Right kidney (tissue), 9 donors: Measurements from ENCODE around the gene VSTM2L.
"Not testable (repeated sequence)": the region's sequence is repeated elsewhere in the genome, so short reads cannot be mapped to it uniquely, and the experiment has no call there.

Source experiments
- DNase-seq: peaks from one replicate; pipeline ENCODE4 v3.0.0-alpha.2; 2016
- long read RNA-seq, 8 donors: transcript quantifications; one replicate each; lab custom pipeline, GENCODE V29; 2026

The VSTM2L gene
- long read RNA-seq, donor 1, partial matches to known transcripts = 0 of 1 reads
- long read RNA-seq, donor 1, other reads (novel, unspliced or antisense) = 0 of 1 reads
- long read RNA-seq, donor 2 = 0 reads
- long read RNA-seq, donor 3, partial matches to known transcripts = 0 of 2 reads
- long read RNA-seq, donor 3, other reads (novel, unspliced or antisense) = 0 of 2 reads
- long read RNA-seq, donor 4 = 0 reads
- long read RNA-seq, donor 5, partial matches to known transcripts = 0 of 1 reads
- long read RNA-seq, donor 5, other reads (novel, unspliced or antisense) = 0 of 1 reads
- long read RNA-seq, donor 6, partial matches to known transcripts = 0 of 1 reads
- long read RNA-seq, donor 6, other reads (novel, unspliced or antisense) = 0 of 1 reads
- long read RNA-seq, donor 7, partial matches to known transcripts = 6 of 9 reads
- long read RNA-seq, donor 7, other reads (novel, unspliced or antisense) = 0 of 9 reads
- long read RNA-seq, donor 8, partial matches to known transcripts = 0 of 2 reads
- long read RNA-seq, donor 8, other reads (novel, unspliced or antisense) = 0 of 2 reads

DNA sequence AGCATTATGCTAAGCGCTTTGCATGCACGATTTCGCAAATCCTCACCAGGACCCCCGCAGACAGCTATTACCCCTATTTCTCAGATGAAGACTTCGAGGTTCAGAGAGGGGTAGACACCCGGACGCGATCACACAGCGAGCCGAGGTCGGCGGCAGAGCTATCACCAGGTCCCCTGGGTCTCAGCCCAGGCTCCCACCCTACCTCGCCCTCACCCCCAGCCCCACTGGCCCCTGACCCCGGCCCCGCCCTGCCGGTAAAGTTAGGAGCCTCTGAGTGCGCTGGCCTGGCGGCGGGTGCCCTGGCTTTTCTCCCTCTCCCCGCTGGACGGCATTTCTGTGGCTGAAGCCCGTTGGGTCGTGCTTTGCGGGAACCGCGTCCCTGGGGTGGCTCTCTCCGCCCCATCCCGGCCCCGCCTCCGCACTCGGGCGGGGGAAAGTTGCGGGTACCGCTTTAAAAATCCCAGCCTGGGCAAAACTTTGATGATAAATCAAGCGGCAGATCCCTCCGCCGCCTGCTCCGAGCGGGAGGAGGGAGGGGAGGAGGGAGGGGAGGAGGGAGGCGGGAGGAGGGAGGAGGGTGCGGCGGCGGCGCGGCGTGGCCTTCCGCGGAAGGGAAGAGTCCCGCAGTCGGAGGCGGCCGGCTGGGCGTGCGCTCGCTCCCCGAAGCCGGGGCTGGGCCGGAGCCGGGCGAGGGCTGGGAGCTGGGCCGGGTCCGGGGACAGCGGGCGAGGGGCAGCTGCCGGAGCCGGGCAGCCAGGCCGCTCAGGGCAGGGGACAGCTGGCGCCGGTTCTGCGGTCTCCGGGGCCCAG lies at the start of gene VSTM2L:
Gene VSTM2L (plus strand): TSS at position 624 of the 810 bp plus-strand sequence. CDS start 224 bp downstream, outside the sequence.
- DNase-seq = no peak

GRCh38 chr20:37853823-37854375 lies 49.0 kb upstream of the VSTM2L start:
- DNase-seq = no peak

- DNase-seq = not testable (repeated sequence)
Observed at GRCh38 chr20:37856034-37856433, 46.9 kb upstream of the VSTM2L start.

- DNase-seq = no peak
Observed at GRCh38 chr20:37856932-37857660, 45.8 kb upstream of the VSTM2L start.

DNA sequence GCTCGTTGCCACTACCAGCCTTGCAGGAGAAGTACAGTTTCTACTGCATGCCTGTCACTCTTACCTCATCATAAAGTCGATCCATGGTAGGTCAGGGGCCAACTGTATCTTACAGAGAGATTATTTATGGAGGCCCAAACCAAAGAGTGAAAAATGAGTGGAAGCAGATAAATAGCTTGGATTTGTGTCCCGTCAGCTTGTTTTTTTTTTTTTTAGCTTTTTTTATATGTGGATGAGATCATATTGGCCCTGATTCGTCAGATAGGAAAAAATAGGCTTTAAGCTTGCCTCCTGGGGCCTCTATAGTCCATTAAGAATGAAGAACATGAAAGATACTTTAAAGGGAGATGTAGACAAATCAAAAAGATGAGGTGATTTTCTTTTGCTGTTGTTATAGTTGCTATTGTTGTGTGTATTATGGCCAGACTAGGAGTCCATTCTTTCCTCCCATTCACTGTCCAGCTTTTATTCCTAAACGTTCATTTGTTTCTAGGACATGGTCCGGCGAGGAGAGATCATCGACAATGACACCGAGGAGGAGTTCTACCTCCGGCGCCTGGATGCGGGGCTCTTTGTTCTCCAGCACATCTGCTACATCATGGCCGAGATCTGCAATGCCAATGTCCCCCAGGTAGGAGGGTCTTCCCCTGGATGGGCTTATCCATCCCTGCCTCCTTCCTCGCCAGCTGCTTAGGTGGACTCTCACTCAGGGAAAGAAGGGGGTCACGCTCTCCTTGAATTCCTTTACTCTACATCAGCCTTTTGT lies 43.3 kb upstream of the VSTM2L start:
- no peak for DNase-seq

- DNase-seq = no peak
Observed at GRCh38 chr20:37863289-37863688, 39.6 kb upstream of the VSTM2L start.

- no peak for DNase-seq
Observed at GRCh38 chr20:37864298-37864697, 38.6 kb upstream of the VSTM2L start.

GRCh38 chr20:37866051-37866450 lies 36.9 kb upstream of the VSTM2L start:
- DNase-seq = no peak

- no peak for DNase-seq
Observed at GRCh38 chr20:37867289-37868195, 35.4 kb upstream of the VSTM2L start.

GRCh38 chr20:37868851-37869333 lies 34.0 kb upstream of the VSTM2L start:
- DNase-seq = no peak

DNA sequence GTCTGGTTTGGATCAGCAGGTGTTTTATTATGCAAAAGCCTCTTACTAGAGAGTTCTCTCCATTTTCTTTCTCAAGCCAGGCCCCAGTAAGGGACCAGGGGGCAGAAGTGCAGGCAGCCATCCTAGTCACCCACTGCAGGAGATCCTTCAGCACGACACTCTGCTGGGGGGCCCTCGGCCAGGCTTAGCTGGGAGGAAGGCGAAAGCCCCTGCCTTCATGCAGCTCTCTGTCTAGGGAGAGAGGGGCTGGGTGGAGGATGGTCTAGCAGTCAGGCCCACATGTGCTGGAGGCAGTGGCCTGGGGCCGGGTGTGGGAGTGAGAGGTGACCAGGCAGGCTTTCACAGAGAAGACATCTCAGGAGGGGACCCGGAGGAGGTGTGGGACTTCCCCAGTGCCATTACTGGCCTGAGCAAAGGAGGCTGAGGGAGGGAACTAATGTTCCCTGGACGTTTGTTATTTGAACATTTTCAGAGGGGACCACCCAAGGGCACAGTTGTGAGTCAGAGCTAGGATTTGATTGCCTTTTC lies 33.5 kb upstream of the VSTM2L start:
- no peak for DNase-seq

DNA sequence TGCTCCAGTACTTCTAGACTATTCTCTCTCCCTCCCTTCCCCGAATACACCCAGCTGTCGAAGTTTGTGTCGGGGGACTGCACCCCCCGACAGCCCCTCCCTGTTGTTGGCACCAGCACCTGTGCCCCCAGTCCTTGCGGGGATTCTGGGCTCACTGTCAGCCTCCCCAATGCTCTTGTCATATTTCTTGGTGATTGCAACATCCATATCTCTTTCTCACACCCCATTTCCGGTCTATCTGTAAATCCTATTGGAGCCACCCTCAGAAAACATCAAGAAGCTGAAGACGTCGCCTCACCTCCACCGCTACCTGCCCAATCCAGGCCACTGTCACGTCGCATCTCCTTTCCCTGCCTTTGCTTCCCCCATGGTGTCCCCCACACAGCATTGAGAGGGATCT lies 32.6 kb upstream of the VSTM2L start:
- no peak for DNase-seq

GRCh38 chr20:37871751-37872150 lies 31.2 kb upstream of the VSTM2L start:
- DNase-seq = no peak

- no peak for DNase-seq
Observed at GRCh38 chr20:37872161-37872560, 30.8 kb upstream of the VSTM2L start.

- DNase-seq = no peak
Observed at GRCh38 chr20:37873884-37874283, 29.0 kb upstream of the VSTM2L start.

GRCh38 chr20:37875460-37876175 lies 27.3 kb upstream of the VSTM2L start:
- DNase-seq = no peak

- no peak for DNase-seq
Observed at GRCh38 chr20:37876863-37877262, 26.1 kb upstream of the VSTM2L start.

GRCh38 chr20:37877832-37878772 lies 24.8 kb upstream of the VSTM2L start:
- DNase-seq = no peak
